Fibroblast of villous mesenchyme (primary cell): Measurements from ENCODE around the gene LMNTD1. TPM values are rescaled to one million over a fixed set of nuclear protein-coding genes. Genes with fewer than 3 reads are reported as not detected.
"Not testable (repeated sequence)": the region's sequence is repeated elsewhere in the genome, so short reads cannot be mapped to it uniquely, and the experiment has no call there.

Experiments
- DNase-seq: peaks from one replicate; pipeline ENCODE4 v3.0.0-alpha.2; 2010; ENCODE audit warnings: low read depth
- H3K4me3 ChIP-seq: 2 replicates; pipeline ENCODE4 v1.5.1; 2011; ENCODE audit warnings: low read depth, mild to moderate bottlenecking, low read length
- CTCF ChIP-seq: IDR thresholded peaks from 2 replicates; pipeline ENCODE4 v1.5.1; 2012; ENCODE audit warnings: low read depth, mild to moderate bottlenecking, low read length; ENCODE audit not compliant: insufficient read depth
- small RNA-seq: library from RNA; depleted of rRNA; stranded (forward); fragments of <200 nt; gene quantifications from one replicate; pipeline ENCODE3, GENCODE V24; 2012
- total RNA-seq: library from RNA; depleted of rRNA; stranded (reverse); fragments of >200 nt; gene quantifications from 2 replicates; pipeline ENCODE4 v1.2.3, GENCODE V29; 2012

LMNTD1 gene
- total RNA-seq, 1 donor: not detected

- no peak overlapping the region for H3K4me3 ChIP-seq
- no peak for DNase-seq
- TF ChIP-seq CTCF: no peak
Observed at GRCh38 chr12:25427337-25428249, 125.5 kb downstream of the LMNTD1 start.

- H3K4me3 ChIP-seq, DNase-seq: not testable (repeated sequence)
Observed at GRCh38 chr12:25426821-25427220, 126.3 kb downstream of the LMNTD1 start.

Small RNA genes lying within 50 kb of the gene (small RNA-seq; reads per million reads assigned to genes)
- gene TUBB4BP1: not detected
